Measurements from ENCODE around the gene TMEM158.

DNA sequence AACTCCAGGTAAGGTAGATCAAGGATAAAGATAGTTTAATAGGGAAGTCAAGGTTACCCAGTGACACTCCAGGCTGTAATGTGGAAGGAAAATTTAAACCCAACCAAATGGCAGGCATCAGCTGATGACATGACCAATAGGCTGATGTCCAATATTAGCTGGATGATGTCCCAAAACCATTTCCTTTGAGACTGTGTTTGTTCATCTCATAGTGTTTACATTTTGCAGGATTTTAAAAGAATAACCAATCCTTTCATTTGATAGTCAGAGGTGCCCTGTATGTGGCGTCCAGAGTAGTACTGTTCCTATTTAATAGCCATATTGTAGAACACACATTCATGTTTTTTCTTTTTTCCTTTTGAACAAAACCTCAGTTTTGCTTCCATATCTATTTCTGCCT is 23.3 kb upstream of the TMEM158 start:
- TF ChIP-seq, protein P1, sequence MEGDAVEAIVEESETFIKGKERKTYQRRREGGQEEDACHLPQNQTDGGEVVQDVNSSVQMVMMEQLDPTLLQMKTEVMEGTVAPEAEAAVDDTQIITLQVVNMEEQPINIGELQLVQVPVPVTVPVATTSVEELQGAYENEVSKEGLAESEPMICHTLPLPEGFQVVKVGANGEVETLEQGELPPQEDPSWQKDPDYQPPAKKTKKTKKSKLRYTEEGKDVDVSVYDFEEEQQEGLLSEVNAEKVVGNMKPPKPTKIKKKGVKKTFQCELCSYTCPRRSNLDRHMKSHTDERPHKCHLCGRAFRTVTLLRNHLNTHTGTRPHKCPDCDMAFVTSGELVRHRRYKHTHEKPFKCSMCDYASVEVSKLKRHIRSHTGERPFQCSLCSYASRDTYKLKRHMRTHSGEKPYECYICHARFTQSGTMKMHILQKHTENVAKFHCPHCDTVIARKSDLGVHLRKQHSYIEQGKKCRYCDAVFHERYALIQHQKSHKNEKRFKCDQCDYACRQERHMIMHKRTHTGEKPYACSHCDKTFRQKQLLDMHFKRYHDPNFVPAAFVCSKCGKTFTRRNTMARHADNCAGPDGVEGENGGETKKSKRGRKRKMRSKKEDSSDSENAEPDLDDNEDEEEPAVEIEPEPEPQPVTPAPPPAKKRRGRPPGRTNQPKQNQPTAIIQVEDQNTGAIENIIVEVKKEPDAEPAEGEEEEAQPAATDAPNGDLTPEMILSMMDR (conservative IDR thresholded peaks at IDR 0.05), result no peak
- no peak for TF ChIP-seq EZH2 (IDR thresholded peaks at IDR 0.05; ENCODE audit: low read depth)

Measured in PC-9 (cell line).